NCI-H2227 (cell line): ENCODE results near the gene IPO9.
"Not testable (repeated sequence)": the region's sequence is repeated elsewhere in the genome, so short reads cannot be mapped to it uniquely, and the experiment has no call there.

Experiments used
- DNase-seq: peaks from one replicate; lab custom pipeline; 2025; ENCODE audit not compliant: unreplicated experiment; lab: John Stamatoyannopoulos, UW

Gene IPO9

DNA sequence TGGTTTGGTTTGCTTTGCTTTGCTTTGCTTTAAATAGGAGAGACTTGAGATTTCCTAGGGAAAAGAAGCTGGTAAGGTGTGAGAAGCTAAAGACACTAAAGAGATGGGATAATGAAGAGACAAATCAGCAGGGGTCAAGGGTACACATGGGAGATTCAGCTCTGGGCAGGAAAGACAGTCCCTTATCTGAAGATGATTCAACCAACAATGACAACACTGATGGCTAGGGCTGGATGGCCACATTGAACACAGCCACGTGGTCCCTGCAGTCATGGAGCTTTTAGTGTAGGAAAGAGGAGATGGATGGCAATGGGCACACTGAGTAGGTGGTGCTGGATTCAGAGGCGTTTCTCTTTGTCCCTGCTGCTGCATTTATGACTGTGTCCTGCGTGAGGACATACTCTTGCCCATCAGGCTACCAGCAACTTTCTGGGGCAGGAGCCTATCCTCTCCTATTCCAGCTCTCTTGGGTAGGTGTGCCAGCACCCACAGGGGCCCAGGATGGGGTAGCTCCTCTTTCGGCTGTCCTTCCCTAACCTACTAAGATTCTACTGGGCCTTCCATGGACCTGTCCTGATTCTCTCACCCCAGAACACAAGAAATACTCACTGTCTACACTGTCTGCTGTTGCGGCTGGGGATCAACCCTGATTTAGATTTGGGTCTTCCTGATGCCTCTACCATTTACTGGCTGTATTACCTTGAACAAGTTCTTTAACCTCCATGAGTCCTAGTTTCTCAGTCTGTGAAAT lies 58.3 kb downstream of the IPO9 start:
- no peak for DNase-seq

DNA sequence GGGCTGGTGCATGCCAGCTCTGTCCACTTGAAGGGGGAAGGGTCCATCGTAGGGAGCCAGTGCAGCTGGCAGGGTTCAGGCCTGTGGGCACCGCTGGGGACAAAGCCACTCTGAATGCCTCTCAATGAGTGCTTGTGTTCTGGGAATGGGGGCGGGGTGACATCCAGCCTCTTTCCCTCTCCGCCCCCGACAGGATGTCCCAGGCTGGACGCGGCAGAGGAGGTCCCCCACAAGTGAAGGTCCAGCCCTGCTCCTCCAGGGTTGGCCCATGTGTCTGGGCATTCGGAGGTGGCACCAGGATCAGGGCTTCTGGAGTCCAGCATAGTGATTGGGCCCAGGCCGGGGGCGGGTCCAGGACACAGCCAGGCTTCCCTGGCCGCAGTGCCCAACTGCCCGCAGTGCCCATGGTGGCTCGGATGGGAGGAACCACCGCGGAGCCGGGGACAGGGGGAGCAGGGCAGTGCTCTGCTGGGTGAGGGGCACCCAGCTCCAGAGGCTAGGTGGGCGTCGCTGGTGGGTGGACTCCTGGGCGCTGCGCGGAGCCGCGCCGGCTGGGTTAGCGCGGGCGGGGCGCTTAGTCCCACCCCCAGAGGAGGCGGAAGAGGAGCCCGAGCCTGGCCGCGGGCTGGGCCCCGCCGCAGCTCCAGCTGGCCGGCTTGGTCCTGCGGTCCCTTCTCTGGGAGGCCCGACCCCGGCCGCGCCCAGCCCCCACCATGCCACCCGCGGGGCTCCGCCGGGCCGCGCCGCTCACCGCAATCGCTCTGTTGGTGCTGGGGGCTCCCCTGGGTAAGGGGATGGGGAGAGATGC lies 59.5 kb downstream of the IPO9 start, which contains the start of gene SHISA4:
SHISA4 (plus strand) TSS at position 617 of the 808 bp plus-strand sequence; CDS start at position 714, 97 bp downstream.
- peak; percentile 74 for DNase-seq

DNA sequence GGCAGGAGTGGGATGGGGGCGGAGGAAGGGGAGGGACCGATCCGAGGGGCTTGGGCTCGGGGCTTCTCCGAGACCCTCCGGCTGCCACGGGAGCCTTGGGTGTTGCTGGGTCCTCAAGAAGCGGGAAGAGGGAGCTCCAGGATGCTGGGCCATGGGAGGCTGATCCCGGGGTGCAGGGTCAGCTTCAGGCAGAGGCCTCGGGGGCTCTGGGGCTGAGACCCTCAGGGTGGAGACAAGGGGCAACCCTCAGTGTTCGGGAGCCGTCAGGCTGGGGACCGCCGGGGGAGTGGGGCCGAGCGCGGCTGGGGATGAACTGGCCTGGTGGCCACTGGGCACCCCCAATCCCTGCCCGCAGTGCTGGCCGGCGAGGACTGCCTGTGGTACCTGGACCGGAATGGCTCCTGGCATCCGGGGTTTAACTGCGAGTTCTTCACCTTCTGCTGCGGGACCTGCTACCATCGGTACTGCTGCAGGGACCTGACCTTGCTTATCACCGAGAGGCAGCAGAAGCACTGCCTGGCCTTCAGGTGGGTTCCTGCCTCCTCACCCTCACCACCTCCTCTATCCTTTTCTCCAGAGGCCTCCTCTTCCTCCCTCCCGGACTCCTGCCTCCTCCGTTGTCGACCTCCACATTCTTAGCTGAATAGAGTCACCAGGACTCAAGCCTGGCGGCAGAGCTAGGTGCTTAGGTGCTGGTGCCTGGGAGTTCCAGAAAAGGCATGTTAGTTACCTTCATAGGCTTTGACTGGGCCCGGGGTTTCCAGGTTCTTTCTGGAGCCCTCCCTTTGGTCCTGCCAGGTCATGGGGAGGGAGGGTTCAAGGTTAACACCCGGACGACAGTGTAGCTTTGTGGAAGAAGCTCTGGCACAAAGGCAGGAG lies 60.4 kb downstream of the IPO9 start:
- peak; percentile 32 for DNase-seq

DNA sequence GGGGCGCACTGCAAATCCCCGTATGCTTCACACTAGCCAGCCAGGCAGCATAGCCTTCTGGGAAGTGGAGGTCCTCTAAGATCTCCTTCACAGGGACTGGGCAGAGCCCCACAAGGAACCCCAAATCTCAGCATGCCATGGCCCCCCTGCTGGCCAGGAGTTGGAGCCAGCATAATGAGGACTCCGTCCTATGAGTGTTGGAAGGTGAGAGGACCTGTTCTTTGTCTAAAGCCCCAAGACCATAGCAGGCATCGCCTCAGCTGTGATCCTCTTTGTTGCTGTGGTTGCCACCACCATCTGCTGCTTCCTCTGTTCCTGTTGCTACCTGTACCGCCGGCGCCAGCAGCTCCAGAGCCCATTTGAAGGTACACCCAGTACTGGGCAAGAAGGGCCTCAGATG lies 61.3 kb downstream of the IPO9 start:
- no peak for DNase-seq

DNA sequence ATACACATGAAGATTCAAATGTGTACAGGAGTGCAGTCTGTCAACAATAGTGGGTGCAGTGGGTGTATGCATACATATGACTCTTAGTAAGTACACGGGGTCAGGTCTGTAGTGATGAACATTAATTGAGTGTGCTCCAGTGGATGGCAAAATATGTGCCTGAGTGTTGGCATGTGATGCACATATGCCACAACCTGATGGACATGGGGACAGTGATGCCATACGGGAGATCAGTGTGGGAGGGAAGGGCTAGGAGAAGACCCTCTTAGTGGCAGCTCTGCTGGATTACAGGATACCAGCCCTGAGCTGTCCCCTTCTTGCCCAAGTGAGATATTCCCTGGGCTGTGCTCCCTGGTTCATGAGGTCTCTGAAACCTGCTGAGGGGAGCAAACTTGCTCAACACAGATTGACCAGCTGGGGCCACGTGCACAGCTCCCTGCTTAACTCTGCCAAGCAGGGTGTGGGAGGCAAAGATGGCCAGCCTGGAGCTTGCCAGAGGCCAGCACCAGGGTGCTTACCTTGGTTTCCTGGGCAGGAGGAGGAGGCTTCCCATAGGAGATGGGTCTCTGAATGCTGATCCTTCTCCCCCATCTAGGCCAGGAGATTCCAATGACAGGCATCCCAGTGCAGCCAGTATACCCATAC lies 62.0 kb downstream of the IPO9 start:
- DNase-seq = no peak

DNA sequence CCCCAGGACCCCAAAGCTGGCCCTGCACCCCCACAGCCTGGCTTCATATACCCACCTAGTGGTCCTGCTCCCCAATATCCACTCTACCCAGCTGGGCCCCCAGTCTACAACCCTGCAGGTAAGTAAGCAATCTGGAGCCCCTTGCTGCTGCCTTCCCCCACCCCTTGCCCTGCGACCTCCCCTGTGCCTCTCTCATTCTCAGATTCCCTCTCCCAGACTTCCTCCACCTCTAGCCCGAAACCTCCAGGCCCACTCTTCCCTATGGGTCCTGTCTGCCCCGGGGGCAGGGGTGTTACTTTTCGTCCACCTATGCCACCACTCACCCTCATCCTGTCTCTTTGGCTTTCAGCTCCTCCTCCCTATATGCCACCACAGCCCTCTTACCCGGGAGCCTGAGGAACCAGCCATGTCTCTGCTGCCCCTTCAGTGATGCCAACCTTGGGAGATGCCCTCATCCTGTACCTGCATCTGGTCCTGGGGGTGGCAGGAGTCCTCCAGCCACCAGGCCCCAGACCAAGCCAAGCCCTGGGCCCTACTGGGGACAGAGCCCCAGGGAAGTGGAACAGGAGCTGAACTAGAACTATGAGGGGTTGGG lies 62.6 kb downstream of the IPO9 start:
- DNase-seq = no peak

DNA sequence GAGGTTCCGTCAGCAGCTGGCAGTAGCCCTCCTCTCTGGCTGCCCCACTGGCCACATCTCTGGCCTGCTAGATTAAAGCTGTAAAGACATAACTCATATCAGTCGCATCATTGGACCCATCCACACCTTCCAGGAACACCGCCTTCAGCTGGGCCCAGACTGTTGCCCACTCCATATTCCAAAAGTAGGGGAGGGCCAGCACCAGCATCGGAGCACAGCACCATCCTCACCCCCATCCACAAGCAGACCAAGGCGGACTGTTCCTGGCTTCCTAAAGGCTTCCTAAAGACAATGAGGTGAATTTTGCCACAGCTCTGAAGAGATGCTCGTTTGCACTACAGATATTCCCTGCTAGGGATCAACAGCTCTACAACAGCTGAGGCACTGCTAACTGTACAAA lies 63.3 kb downstream of the IPO9 start:
- DNase-seq = no peak

DNA sequence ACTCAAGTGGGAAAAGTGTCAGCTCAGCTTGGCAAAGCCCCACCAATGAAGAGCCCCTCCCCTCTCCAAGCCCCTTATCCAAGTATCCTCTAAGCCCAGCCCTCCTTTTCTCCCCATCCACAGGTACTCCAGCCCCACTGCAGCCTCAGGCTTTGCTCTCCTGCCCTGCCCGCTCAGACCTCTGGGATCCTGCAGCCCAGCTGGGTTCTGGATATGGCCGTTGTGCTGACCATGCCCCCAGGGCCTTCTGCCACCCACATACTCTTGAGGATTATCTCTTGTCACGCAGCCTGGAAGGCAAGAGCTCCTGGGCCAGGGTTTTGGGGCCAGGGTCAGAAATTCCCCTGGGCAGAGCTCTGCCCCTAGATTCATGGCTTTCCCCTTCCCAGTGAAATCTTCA lies 64.5 kb downstream of the IPO9 start:
- DNase-seq = no peak

DNA sequence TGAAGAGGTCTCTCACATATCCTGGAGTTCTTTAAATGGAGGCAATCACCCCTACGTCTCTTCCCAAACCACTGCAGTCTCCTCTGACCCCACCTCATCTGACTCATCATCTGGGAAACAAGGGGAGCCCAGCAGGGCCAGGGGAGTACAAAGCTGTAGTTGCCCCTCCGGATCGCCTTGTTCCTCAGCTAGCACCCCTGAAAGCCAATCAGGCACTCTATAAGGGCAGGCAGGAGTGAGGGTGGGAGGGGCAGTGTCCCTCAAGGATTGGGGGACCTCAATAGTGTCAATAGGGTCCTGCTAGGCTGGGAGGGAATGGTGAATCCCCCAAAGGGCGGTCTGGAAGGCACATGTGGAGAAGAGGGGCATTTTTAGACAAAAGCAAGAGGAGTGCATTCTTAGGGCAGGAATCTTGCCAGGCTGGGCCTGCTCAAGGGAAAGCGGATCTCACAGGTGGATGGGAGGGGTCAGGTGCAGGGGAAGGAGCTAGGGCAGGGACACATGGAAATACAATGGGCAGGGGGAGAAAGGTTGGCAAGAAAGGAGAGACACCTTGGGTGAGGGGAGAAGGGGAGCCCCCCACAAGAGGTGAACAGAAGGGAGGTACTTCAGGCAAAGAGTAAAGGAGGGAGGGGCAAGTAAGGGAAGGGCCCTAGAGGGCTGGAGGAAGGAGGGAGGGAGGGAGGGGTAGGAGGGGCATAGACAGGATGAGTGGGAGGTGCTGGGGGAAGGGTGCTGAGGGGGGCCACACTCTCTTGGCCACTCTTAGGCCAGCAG lies 65.6 kb downstream of the IPO9 start:
- no peak for DNase-seq

DNA sequence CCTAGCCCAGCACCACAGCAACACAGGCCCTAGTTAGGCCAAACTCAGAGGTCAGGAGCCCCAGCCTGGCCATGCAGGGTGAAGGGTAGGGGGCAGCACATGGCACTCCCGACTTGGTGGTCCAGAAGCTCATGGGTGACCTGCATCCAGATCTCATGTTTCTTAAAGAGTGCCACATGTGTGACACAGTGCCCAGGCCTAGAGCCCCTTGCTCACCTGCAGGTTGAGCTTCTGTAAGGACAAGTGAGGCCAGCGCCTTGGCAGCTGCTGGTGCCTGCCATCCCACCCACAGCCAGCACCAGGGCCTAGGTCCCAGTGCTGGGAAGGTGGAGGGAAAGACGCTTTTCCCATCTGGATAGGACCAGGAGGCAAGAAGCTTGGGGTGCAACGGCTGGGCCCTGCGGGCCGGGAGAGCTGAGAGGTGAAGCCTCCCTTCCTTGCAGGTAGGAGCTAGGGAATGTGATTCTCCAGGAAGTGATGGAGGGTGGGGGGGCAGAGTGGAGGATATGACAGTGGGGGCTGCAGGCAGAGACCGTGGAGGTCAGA lies 66.2 kb downstream of the IPO9 start:
- DNase-seq = no peak

DNA sequence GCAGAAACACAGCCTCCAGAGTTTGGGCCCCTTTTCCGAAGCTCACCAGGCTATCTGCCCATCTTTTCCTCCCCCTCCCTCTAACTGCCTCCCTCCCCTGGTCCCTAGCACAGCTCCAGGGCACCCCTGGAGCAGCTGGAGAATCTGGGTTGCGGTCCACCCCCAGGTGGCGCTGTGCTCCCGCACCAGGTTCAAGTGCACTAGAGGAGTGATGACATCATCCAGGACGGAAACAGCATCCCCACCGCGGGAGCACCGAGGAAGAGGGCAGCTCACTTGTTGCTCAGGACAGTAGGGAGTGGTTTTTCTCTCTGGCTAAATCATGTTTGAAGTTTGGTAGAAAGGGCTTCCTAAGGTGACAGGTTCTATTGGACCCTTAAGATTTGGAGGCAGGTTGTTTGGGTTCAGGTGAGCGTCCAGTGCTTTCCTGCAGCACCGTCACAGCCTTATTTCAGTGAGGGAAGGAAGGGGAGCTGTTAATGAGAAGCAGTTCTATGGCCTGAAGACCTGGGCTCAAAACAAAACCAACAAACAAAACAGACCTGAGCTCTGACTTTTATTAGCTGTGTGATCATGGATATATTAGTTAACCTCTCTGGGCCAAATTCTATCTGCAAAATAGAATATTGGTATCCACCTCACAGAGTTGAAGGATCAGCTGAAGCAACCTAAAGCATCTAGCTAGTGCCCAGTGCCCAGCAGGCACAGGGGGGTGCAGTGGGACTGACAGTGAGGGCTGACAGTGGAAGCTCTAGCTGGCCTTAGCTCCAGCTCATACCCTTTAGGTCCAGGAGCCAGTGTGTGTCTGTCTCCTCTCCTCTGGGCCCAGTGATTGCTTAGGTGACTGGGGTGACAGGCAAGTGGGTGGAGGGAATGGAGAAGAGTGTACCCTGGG lies 67.2 kb downstream of the IPO9 start:
- peak; percentile 92 for DNase-seq

DNA sequence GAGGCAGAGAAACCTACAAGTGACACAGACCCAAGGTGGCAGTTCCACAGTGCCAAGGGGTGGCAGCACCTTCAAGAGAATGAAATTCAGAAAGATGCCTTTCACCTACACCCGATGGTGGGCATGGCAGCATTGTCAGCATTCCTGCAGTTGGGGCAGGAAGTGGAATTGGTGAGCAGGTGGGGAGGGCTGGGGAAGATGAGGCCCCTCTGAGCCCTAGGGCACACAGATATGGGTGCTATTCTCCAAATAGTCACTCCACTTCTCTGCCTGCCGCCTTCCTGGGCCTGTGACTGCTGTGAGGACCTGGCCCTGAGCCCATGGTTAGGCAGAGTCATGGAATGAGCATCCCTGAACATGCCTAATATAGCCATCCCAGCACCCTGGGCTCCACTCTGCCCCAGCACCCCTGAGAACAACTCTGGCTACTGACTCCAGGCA lies 68.0 kb downstream of the IPO9 start:
- no peak for DNase-seq

DNA sequence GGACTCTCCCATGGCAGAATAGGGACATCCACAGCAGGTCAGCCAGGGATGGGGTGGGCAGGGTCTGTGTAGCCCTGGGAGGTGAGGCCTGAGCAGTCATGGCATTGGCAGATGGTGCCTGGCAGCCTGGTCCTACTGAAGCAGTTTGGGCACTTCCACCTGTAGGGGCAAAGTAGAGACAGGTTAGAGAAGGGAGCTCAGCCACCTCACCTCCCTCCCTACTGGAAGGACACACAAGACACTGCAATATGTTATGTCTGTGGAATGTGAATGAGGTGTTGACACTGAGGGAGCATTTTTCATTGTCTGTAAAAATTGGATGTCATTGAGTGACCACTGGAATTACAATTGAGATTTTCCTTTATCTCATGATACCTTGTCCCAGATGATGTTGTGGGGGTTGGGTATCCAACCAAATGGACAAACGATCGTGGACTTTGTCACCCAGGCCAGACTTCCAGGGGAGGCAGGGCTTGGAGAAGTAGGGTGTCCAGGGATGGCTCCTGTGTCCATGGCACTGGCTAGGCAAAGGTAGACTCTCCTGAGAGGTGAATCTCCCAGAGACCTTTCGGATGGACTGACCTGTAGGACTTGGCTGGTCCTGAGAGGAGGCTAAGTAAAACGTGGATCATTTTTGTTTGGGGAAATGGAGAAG lies 69.4 kb downstream of the IPO9 start:
- no peak for DNase-seq

DNA sequence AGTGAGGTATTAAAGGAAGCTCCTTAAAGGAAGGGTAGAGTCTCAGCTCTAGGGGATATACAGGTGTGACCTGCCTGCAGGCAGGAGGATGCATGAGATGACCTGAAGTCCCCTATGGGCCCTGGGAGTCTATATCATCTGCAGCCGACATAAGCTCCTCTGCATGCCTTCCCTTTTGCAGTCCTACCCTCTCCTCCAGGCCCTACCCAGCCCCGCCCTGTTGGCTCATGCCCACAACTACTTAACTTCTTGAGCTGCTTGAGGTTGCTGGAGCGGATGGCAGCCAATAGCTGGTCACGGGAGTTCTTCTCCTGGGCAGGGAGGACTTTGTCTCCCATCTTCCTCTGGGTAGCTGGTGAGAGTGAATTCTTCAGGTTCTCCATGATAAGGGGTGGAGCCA lies 70.0 kb downstream of the IPO9 start:
- DNase-seq = no peak

DNA sequence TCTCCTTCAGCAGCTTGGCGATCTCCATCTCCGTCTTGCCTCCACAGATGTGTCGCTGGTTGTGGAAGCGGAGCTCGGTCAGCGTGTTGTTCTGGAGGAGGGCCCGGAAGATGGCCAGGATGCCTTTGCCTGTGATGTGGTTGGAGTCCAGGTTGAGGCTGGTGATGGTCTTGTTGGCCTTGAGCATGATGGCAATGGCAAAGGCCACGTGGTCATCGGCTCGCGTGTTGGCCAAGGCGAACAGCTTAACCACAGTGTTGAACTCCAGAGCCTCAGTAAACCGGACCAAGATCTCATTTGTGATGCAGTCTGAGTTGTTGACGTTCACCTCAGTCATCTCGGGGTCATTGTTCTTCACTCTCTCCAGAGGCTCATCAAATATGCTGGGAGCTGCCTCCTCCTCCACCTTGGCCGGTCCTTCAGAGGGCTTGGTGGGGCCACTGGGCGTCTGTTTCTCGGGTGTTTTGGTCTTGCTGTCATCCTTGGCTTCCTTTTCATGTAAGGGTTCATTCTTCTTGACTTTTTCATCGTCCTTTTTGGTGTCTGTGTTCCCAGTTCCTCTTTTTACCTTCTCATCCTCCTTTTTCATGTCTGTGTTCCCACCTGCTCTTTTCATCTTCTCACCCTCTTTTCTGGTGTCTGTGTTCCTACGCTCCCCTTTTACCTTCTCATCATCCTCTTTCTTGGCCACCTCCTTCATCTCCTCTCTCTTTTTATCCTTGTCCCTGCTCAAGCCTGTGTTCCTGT lies 70.9 kb downstream of the IPO9 start:
- DNase-seq = no peak

DNA sequence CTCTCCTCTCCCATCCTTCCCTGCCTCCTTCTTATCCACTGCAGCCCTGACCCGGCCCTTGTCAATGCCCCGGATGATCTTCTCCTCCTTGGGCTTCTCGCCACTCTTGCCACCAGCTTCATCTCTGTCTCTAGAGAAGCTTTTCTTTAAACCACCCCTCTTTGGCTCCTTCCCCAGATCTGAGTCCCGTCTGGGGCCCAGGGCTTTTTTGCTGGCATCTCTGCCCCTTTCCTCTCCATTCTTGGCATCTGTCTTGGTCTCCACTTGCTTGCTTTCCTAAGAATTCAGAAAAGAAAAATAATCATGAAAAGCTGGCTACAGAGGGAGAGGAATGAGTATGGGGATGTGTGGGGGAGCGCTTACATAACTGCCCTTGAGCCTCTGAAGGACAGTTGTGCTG lies 71.5 kb downstream of the IPO9 start:
- no peak for DNase-seq

DNA sequence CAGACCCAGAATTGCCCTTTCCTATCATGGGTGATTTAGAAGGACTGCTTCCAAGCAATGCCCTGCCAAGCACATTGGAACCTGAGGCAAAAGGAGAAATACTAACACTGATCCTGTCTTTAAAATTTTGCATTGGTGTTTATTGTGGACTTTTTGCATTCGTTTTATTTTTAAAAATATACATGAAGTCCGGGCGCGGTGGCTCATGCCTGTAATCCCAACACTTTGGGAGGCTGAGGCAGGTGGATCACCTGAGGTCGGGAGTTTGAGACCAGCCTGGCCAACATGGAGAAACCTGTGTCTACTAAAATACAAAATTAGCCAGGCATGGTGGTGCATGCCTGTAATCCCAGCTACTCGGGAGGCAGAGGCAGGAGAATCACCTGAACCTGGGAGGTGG lies 72.1 kb downstream of the IPO9 start:
- DNase-seq = not testable (repeated sequence)
